ENCODE results near the gene PACRG. TPM values are rescaled to one million over a fixed set of nuclear protein-coding genes. Genes with fewer than 3 reads are reported as not detected.

PACRG gene
- total RNA-seq, 1 experiment from 2014 or later: not detected

GRCh38 chr6:163249651-163250101 lies 521.9 kb downstream of the PACRG start:
- no peak for DNase-seq
- intact Hi-C loops (cut with micrococcal nuclease; ENCODE audit: unreplicated experiment): no loop called here
- TF ChIP-seq CTCF (IDR thresholded peaks at IDR 0.05; ENCODE audit: insufficient read depth in 1 of 2, low read depth in 1 of 2, low read length in 1 of 2, severe bottlenecking in 1 of 2, unreplicated experiment in 1 of 2): no peak

GRCh38 chr6:163250116-163250515 lies 522.3 kb downstream of the PACRG start:
- no peaks in the 10 kb centered on the region for H3K4me1 ChIP-seq
- H3K4me3 ChIP-seq (ENCODE audit: low read depth, low read length): no peak overlapping the region
- no peaks in the 10 kb centered on the region for H3K9me3 ChIP-seq
- Mint-ChIP-seq H3K4me1 (ENCODE audit: low read depth, unreplicated experiment) (no peaks in the 10 kb centered on the region), H3K27ac (ENCODE audit: unreplicated experiment) (no peak overlapping the region), H3K9me3 (ENCODE audit: unreplicated experiment) (no peaks in the 10 kb centered on the region), H3K27me3 (ENCODE audit: insufficient read depth, unreplicated experiment) (no peaks in the 10 kb centered on the region), H3K36me3 (ENCODE audit: insufficient read depth, unreplicated experiment) (no peaks in the 10 kb centered on the region), H3K4me3 (ENCODE audit: unreplicated experiment) (no peak overlapping the region)
- DNase-seq: no peak
- intact Hi-C loops (cut with micrococcal nuclease; ENCODE audit: unreplicated experiment): no loop called here
- ChIA-PET POLR2A (no interaction called here), CTCF (no interaction called here)
- no peaks in the 10 kb centered on the region for H3K36me3 ChIP-seq (ENCODE audit: control insufficient read depth, insufficient read depth, low read length)
- BruUV-seq (replicated peaks): no TSS peak
- H3K27me3 ChIP-seq (replicated peaks; ENCODE audit: control insufficient read depth, insufficient read depth, low read length): no peaks in the 10 kb centered on the region
- no peak for TF ChIP-seq CTCF (IDR thresholded peaks at IDR 0.05; ENCODE audit: insufficient read depth in 1 of 2, low read depth in 1 of 2, low read length in 1 of 2, severe bottlenecking in 1 of 2, unreplicated experiment in 1 of 2)

More at GRCh38 chr6:163249651-163250101, 521.9 kb downstream of the PACRG start:
- no TSS peak for BruUV-seq (replicated peaks)
- no peaks in the 10 kb centered on the region for H3K36me3 ChIP-seq (ENCODE audit: control insufficient read depth, insufficient read depth, low read length)
- H3K4me3 ChIP-seq (ENCODE audit: low read depth, low read length): no peak overlapping the region
- Mint-ChIP-seq H3K9me3 (ENCODE audit: unreplicated experiment) (no peaks in the 10 kb centered on the region), H3K27me3 (ENCODE audit: insufficient read depth, unreplicated experiment) (no peaks in the 10 kb centered on the region), H3K36me3 (ENCODE audit: insufficient read depth, unreplicated experiment) (no peaks in the 10 kb centered on the region), H3K4me1 (ENCODE audit: low read depth, unreplicated experiment) (no peaks in the 10 kb centered on the region), H3K27ac (ENCODE audit: unreplicated experiment) (no peak overlapping the region), H3K4me3 (ENCODE audit: unreplicated experiment) (no peak overlapping the region)
- H3K4me1 ChIP-seq: no peaks in the 10 kb centered on the region
- H3K27me3 ChIP-seq (replicated peaks; ENCODE audit: control insufficient read depth, insufficient read depth, low read length): no peaks in the 10 kb centered on the region
- POLR2A ChIA-PET: no interaction called here
- CTCF ChIA-PET: no interaction called here
- no peaks in the 10 kb centered on the region for H3K9me3 ChIP-seq

GRCh38 chr6:163252061-163252591 lies 524.4 kb downstream of the PACRG start:
- Histone ChIP-seq H3K27me3 (replicated peaks; ENCODE audit: control insufficient read depth, insufficient read depth, low read length) (no peaks in the 10 kb centered on the region), H3K4me3 (ENCODE audit: low read depth, low read length) (no peak overlapping the region), H3K4me1 (no peaks in the 10 kb centered on the region), H3K9me3 (no peaks in the 10 kb centered on the region), H3K36me3 (ENCODE audit: control insufficient read depth, insufficient read depth, low read length) (no peaks in the 10 kb centered on the region)
- ChIA-PET CTCF (no interaction called here), POLR2A (no interaction called here)
- TF ChIP-seq CTCF (IDR thresholded peaks at IDR 0.05; ENCODE audit: insufficient read depth in 1 of 2, low read depth in 1 of 2, low read length in 1 of 2, severe bottlenecking in 1 of 2, unreplicated experiment in 1 of 2): no peak
- DNase-seq: no peak
- no peaks in the 10 kb centered on the region for H3K9me3 Mint-ChIP-seq (ENCODE audit: unreplicated experiment)
- H3K4me1 Mint-ChIP-seq (ENCODE audit: low read depth, unreplicated experiment): no peaks in the 10 kb centered on the region
- no peaks in the 10 kb centered on the region for H3K27me3 Mint-ChIP-seq (ENCODE audit: insufficient read depth, unreplicated experiment)
- no peaks in the 10 kb centered on the region for H3K36me3 Mint-ChIP-seq (ENCODE audit: insufficient read depth, unreplicated experiment)
- no TSS peak for BruUV-seq (replicated peaks)
- H3K4me3 Mint-ChIP-seq (ENCODE audit: unreplicated experiment): no peak overlapping the region
- H3K27ac Mint-ChIP-seq (ENCODE audit: unreplicated experiment): no peak overlapping the region
- intact Hi-C loops (cut with micrococcal nuclease; ENCODE audit: unreplicated experiment): no loop called here

All from Caco-2 (cell line).